ENCODE data around the gene GPX6.

GRCh38 chr6:28515676-28516075 lies at the start of gene GPX6:
- no peak for TF ChIP-seq CTCF (IDR thresholded peaks at IDR 0.05; ENCODE audit: borderline replicate concordance, extremely low read depth, low read length, poor library complexity, severe bottlenecking)
- no peak for TF ChIP-seq EZH2 (IDR thresholded peaks at IDR 0.05; ENCODE audit: borderline replicate concordance, low read depth, low read length, severe bottlenecking)

Measured in DND-41 (cell line).